ENCODE results near the gene GATA5. TPM values are rescaled to one million over a fixed set of nuclear protein-coding genes. Genes with fewer than 3 reads are reported as not detected.

Gene GATA5
- total RNA-seq, 1 experiment from 2014 or later = 0.18 TPM

DNA sequence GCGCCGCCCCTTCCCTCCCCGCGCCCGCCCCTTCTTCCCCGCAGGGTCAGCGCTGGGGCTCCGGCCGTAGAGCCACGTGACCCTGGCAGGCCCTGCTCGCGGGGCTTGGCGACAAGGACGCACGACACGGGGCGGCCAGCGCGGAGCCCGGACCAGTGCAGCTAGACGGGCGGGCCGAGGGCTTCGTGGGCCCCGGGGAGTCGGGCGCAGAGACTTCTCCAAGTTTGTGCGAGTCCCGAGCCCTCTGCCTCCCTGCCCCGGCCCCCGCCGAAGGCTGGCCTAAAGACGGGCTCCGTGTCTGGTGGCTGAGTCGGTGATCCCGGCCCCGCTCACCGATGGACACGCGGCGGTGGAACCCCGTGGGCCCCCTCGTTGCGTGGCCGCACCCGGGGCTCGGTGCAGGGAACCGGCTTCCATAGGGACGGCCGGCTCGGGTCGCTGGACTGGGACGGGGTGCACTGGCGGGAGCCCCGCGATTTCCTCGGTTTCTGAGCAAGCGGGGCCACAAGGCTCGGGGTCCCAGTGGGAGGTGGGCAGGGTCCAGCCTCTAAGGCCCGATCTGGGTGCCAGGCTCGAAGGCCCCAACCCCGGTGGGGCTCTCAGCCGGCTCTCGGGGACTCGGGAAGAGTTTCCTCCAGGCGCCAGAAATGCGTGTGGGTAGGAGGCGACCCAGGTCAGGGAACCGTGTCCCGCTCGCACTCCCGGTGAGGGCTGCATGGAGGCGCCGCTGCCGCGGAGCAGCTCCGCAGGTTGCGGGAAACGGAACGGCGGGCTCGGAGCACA, 452 bp upstream of the GATA5 start:
- POLR2A ChIA-PET (ENCODE audit: unreplicated experiment) = no interaction called here
- H3K4me2 ChIP-seq (ENCODE audit: low read length) = peak overlapping the region; percentile 31
- no peak overlapping the region for H2AFZ ChIP-seq (ENCODE audit: low read length)
- no peak for DNase-seq
- CTCF ChIA-PET = no interaction called here
- no peaks in the 10 kb centered on the region for H3K9me3 ChIP-seq (ENCODE audit: low read length)
- no peaks in the 10 kb centered on the region for H3F3A ChIP-seq (ENCODE audit: low read length, unreplicated experiment)
- H3K4me3 ChIP-seq (ENCODE audit: low read length) = 0 out of 2 replicates have a peak overlapping the region, but pooled peaks have one; percentile 12
- H4K20me1 ChIP-seq (ENCODE audit: low read length) = no peaks in the 10 kb centered on the region
- no peaks in the 10 kb centered on the region for H3K4me1 ChIP-seq (ENCODE audit: insufficient read depth, low read length)
- no peaks in the 10 kb centered on the region for H3K36me3 ChIP-seq (ENCODE audit: low read depth, low read length)
- ATAC-seq = peak; percentile 29
- H3K27me3 ChIP-seq (ENCODE audit: low read length) = peaks cover 36% of the 10 kb centered on the region
- H3K27ac ChIP-seq (ENCODE audit: low read length) = no peak overlapping the region
- BruUV-seq (replicated peaks) = no TSS peak
- TF ChIP-seq EZH2 (IDR thresholded peaks at IDR 0.05; ENCODE audit: low read length, unreplicated experiment) (peak; percentile 85), EZH2phosphoT487 (IDR thresholded peaks at IDR 0.05; ENCODE audit: borderline replicate concordance, low read length) (peak; percentile 67; the same call in 1 of the 2 replicates), CTCF (conservative IDR thresholded peaks at IDR 0.05; ENCODE audit: low read depth, low read length) (no peak)
- no peaks in the 10 kb centered on the region for H3K79me2 ChIP-seq (ENCODE audit: low read length)
- intact Hi-C loops (cut with micrococcal nuclease) = no loop called here
- H3K9me2 ChIP-seq (replicated peaks; ENCODE audit: low read length) = no peaks in the 10 kb centered on the region
- no peak overlapping the region for H3K9ac ChIP-seq (ENCODE audit: low read length)

DNA sequence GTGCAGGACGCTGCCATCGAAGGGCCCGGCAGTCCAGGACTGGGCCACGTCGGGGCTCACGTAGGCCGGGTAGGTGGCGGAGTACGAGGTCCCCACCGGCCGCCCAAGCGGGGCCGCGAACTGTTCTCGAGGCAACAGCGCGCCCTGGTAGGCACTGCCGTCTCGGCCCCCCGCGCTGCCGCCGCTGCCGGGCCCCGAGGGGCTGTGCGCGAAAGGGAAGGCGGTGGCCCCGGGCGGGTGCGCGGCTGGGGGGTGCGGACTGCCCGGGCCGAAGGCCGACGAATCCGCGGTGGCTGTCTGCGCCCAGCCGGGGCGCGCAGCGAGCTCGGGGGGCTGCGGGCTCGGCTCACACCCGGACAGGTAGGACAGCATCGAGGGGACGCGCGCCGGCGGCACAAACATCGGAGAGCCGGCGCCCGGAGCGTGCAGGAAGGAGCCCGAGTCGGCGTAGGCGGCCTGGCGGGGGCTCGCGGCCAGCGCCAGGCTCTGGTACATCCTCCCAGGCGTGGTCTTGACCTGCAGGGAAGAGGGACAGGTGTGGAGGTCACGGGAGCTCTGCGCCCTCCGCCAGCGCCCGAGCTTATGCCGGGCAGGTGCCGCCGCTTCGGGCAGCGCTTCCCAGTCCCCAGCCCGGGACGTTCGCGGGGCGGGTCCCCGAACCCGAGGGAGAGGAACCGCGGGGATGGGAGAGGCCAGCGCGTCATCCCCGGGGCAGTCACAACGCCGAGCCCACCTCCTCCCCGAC, 596 bp downstream of the GATA5 start:
- DNase-seq (no peak), ATAC-seq (no peak)
- Histone ChIP-seq H3K4me3 (ENCODE audit: low read length) (peak overlapping the region; percentile 23; the same call in 1 of the 2 replicates), H3K27ac (ENCODE audit: low read length) (no peak overlapping the region), H3K9me2 (replicated peaks; ENCODE audit: low read length) (no peaks in the 10 kb centered on the region), H4K20me1 (ENCODE audit: low read length) (no peaks in the 10 kb centered on the region), H3K4me2 (ENCODE audit: low read length) (peak overlapping the region; percentile 56), H2AFZ (ENCODE audit: low read length) (no peak overlapping the region), H3K4me1 (ENCODE audit: insufficient read depth, low read length) (no peaks in the 10 kb centered on the region), H3K9ac (ENCODE audit: low read length) (no peak overlapping the region), H3K79me2 (ENCODE audit: low read length) (no peaks in the 10 kb centered on the region), H3F3A (ENCODE audit: low read length, unreplicated experiment) (no peaks in the 10 kb centered on the region), H3K36me3 (ENCODE audit: low read depth, low read length) (no peaks in the 10 kb centered on the region), H3K9me3 (ENCODE audit: low read length) (no peaks in the 10 kb centered on the region), H3K27me3 (ENCODE audit: low read length) (peaks cover 44% of the 10 kb centered on the region)
- ChIA-PET POLR2A (ENCODE audit: unreplicated experiment) (no interaction called here), CTCF (no interaction called here)
- TF ChIP-seq EZH2 (IDR thresholded peaks at IDR 0.05; ENCODE audit: low read length, unreplicated experiment) = no peak
- TF ChIP-seq CTCF (conservative IDR thresholded peaks at IDR 0.05; ENCODE audit: low read depth, low read length) = no peak
- TF ChIP-seq EZH2phosphoT487 (IDR thresholded peaks at IDR 0.05; ENCODE audit: borderline replicate concordance, low read length) = 0 out of 2 replicates have a peak, but pooled peaks have one; percentile 42
- BruUV-seq (replicated peaks) = no TSS peak
- intact Hi-C loops (cut with micrococcal nuclease) = no loop called here
